GM23338 (cell line): ENCODE measurements around the gene SMIM5. TPM values are rescaled to one million over a fixed set of nuclear protein-coding genes. Genes with fewer than 3 reads are reported as not detected.

Source experiments
- ATAC-seq: fragments of 200-7000 bp; cut with Tn5 transposase; 3 replicates; pipeline ENCODE4 v1.9.1; 2020
- DNase-seq: peaks from one replicate; pipeline ENCODE4 v3.0.0-alpha.2; 2015; ENCODE audit warnings: low spot score
- H2AFZ ChIP-seq: fragments of 200-600 bp; sonication (generic); 2 replicates; pipeline ENCODE4 v1.8.0; 2016; ENCODE audit warnings: antibody characterized with exemption, mild to moderate bottlenecking, moderate library complexity
- H3F3A ChIP-seq: fragments of 200-600 bp; sonication (generic); replicated peaks from 2 replicates; pipeline ENCODE4 v1.8.0; 2017; ENCODE audit warnings: antibody characterized with exemption, mixed run types, low read depth
- H3K27ac ChIP-seq: fragments of 200-600 bp; sonication (generic); 2 replicates; pipeline ENCODE4 v1.6.1; 2016; ENCODE audit warnings: low read depth
- H3K27me3 ChIP-seq: fragments of 200-600 bp; sonication (generic); 2 replicates; pipeline ENCODE4 v1.8.0; 2016; ENCODE audit warnings: mild to moderate bottlenecking, mixed run types, moderate library complexity; ENCODE audit not compliant: insufficient read depth
- H3K36me3 ChIP-seq: fragments of 200-600 bp; sonication (generic); 2 replicates; pipeline ENCODE4 v1.8.0; 2016; ENCODE audit warnings: mild to moderate bottlenecking; ENCODE audit not compliant: insufficient read depth
- H3K4me1 ChIP-seq: fragments of 200-600 bp; sonication (generic); 2 replicates; pipeline ENCODE4 v1.8.0; 2016; ENCODE audit warnings: mild to moderate bottlenecking, moderate library complexity; ENCODE audit not compliant: insufficient read depth
- H3K4me2 ChIP-seq: fragments of 200-600 bp; sonication (generic); 2 replicates; pipeline ENCODE4 v1.7.1; 2017; ENCODE audit warnings: mixed run types
- H3K4me3 ChIP-seq: fragments of 200-600 bp; sonication (generic); 2 replicates; pipeline ENCODE4 v1.6.1; 2016; ENCODE audit warnings: mixed run types
- H3K79me2 ChIP-seq: fragments of 200-600 bp; sonication (generic); replicated peaks from 2 replicates; pipeline ENCODE4 v1.8.0; 2017; ENCODE audit warnings: mild to moderate bottlenecking; ENCODE audit not compliant: insufficient read depth
- H3K9me2 ChIP-seq: fragments of 200-600 bp; sonication (generic); 2 replicates; pipeline ENCODE4 v1.8.0; 2017; ENCODE audit not compliant: insufficient read depth
- H4K20me1 ChIP-seq: fragments of 200-600 bp; sonication (generic); replicated peaks from 2 replicates; pipeline ENCODE4 v1.8.0; 2017; ENCODE audit warnings: mild to moderate bottlenecking; ENCODE audit not compliant: insufficient read depth
- H3K27ac Mint-ChIP-seq: 2 replicates; pipeline ENCODE4 v1.8.0; 2020; ENCODE audit warnings: inconsistent platforms, mild to moderate bottlenecking, moderate library complexity, mixed read lengths
- H3K27me3 Mint-ChIP-seq: 3 replicates; pipeline ENCODE4 v1.8.0; 2022; ENCODE audit warnings: low read depth, mild to moderate bottlenecking, moderate library complexity, mixed read lengths, inconsistent platforms; ENCODE audit not compliant: insufficient read depth, poor library complexity
- H3K36me3 Mint-ChIP-seq: 3 replicates; pipeline ENCODE4 v1.8.0; 2021; ENCODE audit warnings: low read depth, mild to moderate bottlenecking, inconsistent platforms, moderate library complexity, mixed read lengths
- H3K4me1 Mint-ChIP-seq: 3 replicates; pipeline ENCODE4 v1.8.0; 2020; ENCODE audit warnings: mild to moderate bottlenecking, inconsistent platforms, mixed read lengths
- H3K4me3 Mint-ChIP-seq: 3 replicates; pipeline ENCODE4 v1.8.0; 2021; ENCODE audit warnings: moderate library complexity, mild to moderate bottlenecking, inconsistent platforms, mixed read lengths
- H3K9me3 Mint-ChIP-seq: 3 replicates; pipeline ENCODE4 v1.8.0; 2020; ENCODE audit warnings: moderate library complexity, mild to moderate bottlenecking, inconsistent platforms, mixed read lengths
- CREB1 ChIP-seq: fragments of 250-450 bp; sonication (Bioruptor Pico); IDR thresholded peaks from 2 replicates; pipeline ENCODE4 v1.5.0; 2020; ENCODE audit warnings: low read depth, mild to moderate bottlenecking, moderate library complexity
- JUNB ChIP-seq: IDR thresholded peaks from one replicate; pipeline ENCODE4 v1.6.1; 2016; ENCODE audit warnings: antibody characterized with exemption; ENCODE audit not compliant: unreplicated experiment
- POLR2AphosphoS5 ChIP-seq: IDR thresholded peaks from 2 replicates; pipeline ENCODE4 v1.6.1; 2016; ENCODE audit warnings: antibody characterized with exemption, low read depth
- REST ChIP-seq: IDR thresholded peaks from one replicate; pipeline ENCODE4 v1.6.1; 2018; ENCODE audit warnings: antibody characterized with exemption; ENCODE audit not compliant: unreplicated experiment
- ZNF331 ChIP-seq: fragments of 250-450 bp; sonication (Bioruptor Pico); IDR thresholded peaks from 2 replicates; pipeline ENCODE4 v1.5.0; 2020; ENCODE audit warnings: low read depth, mild to moderate bottlenecking, moderate library complexity
- polyA plus RNA-seq: library from polyadenylated mRNA; unstranded; fragments of >200 nt; fragmentation: Nextera tagmentation; extraction: Ambion mirVana; gene quantifications from 2 replicates; pipeline ENCODE4 v1.2.1, GENCODE V29; 2016
- total RNA-seq: library from RNA; depleted of rRNA; stranded (reverse); fragments of >200 nt; shearing (Covaris generic); gene quantifications from 2 replicates; pipeline ENCODE4 v1.2.3, GENCODE V29; 2014
- TF ChIP-seq, protein P1 (sequence below): IDR thresholded peaks from 2 replicates; pipeline ENCODE4 v1.6.1; 2016; ENCODE audit warnings: antibody characterized with exemption

Gene SMIM5
- total and polyA plus RNA-seq, 2 experiments from 2014 or later, result 0.16 TPM; not detected in 1

GRCh38 chr17:75638893-75639292 is 5.7 kb downstream of the SMIM5 start:
- no peak overlapping the region for H2AFZ ChIP-seq
- H3K27ac Mint-ChIP-seq, result no peak overlapping the region

DNA sequence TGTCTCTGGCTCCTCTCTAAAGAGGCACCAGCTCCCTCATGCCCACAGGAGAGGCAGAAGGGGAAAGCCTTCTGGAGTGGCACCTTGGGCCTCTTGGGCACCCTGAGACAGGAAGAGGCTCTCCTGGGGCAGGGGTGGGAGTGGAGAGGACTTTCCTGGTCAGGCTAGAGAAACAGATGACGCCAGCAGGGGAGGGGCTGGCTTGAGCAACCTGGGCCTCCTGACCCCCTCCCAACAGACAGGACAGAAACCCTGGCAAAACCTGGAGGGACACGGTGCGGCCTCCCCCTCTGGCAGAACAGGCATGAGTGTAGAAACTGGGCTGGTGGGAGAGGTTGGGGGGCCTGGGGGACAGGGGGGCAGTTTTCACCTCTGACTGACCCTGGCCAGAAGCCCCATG is 6.1 kb downstream of the SMIM5 start:
- Mint-ChIP-seq H3K27me3 (peaks cover 17% of the 10 kb centered on the region), H3K4me1 (peaks cover 24% of the 10 kb centered on the region), H3K9me3 (no peaks in the 10 kb centered on the region), H3K36me3 (no peaks in the 10 kb centered on the region), H3K27ac (no peak overlapping the region), H3K4me3 (no peak overlapping the region)
- Histone ChIP-seq H3K4me3 (no peak overlapping the region), H2AFZ (no peak overlapping the region), H3K4me2 (no peak overlapping the region), H3K27me3 (no peaks in the 10 kb centered on the region), H3F3A (no peaks in the 10 kb centered on the region), H3K79me2 (no peaks in the 10 kb centered on the region), H3K27ac (no peak overlapping the region), H3K4me1 (peaks cover 16% of the 10 kb centered on the region), H3K9me2 (0 out of 2 replicates have a peak, but pooled peaks cover 3% of the 10 kb centered on the region), H3K36me3 (no peaks in the 10 kb centered on the region; the same call in 1 of the 2 replicates), H4K20me1 (no peaks in the 10 kb centered on the region; the same call in 1 of the 2 replicates)
- DNase-seq, result no peak
- TF ChIP-seq REST (no peak), POLR2AphosphoS5 (no peak), ZNF331 (CRISPR knock-in tag) (no peak), CREB1 (CRISPR knock-in tag) (no peak)
- TF ChIP-seq, protein P1, sequence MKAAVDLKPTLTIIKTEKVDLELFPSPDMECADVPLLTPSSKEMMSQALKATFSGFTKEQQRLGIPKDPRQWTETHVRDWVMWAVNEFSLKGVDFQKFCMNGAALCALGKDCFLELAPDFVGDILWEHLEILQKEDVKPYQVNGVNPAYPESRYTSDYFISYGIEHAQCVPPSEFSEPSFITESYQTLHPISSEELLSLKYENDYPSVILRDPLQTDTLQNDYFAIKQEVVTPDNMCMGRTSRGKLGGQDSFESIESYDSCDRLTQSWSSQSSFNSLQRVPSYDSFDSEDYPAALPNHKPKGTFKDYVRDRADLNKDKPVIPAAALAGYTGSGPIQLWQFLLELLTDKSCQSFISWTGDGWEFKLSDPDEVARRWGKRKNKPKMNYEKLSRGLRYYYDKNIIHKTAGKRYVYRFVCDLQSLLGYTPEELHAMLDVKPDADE, result no peak
- ATAC-seq, result no peak

More at GRCh38 chr17:75638893-75639292, 5.7 kb downstream of the SMIM5 start:
- Histone ChIP-seq H3K9me2 (0 out of 2 replicates have a peak, but pooled peaks cover 3% of the 10 kb centered on the region), H3K4me1 (peaks cover 16% of the 10 kb centered on the region), H4K20me1 (no peaks in the 10 kb centered on the region; the same call in 1 of the 2 replicates), H3K79me2 (no peaks in the 10 kb centered on the region), H3K27me3 (no peaks in the 10 kb centered on the region), H3K4me3 (no peak overlapping the region), H3K27ac (no peak overlapping the region), H3K4me2 (no peak overlapping the region), H3K36me3 (no peaks in the 10 kb centered on the region; the same call in 1 of the 2 replicates), H3F3A (no peaks in the 10 kb centered on the region)
- no peaks in the 10 kb centered on the region for H3K36me3 Mint-ChIP-seq
- H3K4me3 Mint-ChIP-seq, result no peak overlapping the region
- DNase-seq (no peak), ATAC-seq (no peak)
- no peaks in the 10 kb centered on the region for H3K9me3 Mint-ChIP-seq
- no peak for TF ChIP-seq JUNB
- H3K4me1 Mint-ChIP-seq, result peaks cover 25% of the 10 kb centered on the region
- H3K27me3 Mint-ChIP-seq, result peaks cover 20% of the 10 kb centered on the region
